Mesenchymal stem cell (in vitro differentiated cells and primary cell): ENCODE results near the gene CACNA1S.

Experiments used
- DNase-seq: peaks from one replicate; pipeline ENCODE4 v3.0.0-alpha.2; 2013
- H2AFZ ChIP-seq: one replicate; pipeline ENCODE4 v1.6.1; 2013; ENCODE audit warnings: low read depth, mild to moderate bottlenecking, control low read depth, inconsistent platforms, low read length, moderate library complexity
- H2AK5ac ChIP-seq: 2 replicates; pipeline ENCODE4 v1.6.1; 2013; ENCODE audit warnings: low read length, moderate library complexity, mild to moderate bottlenecking, inconsistent platforms; ENCODE audit not compliant: severe bottlenecking
- H2BK120ac ChIP-seq: one replicate; pipeline ENCODE4 v1.6.1; 2013; ENCODE audit warnings: low read depth, mild to moderate bottlenecking, inconsistent platforms, low read length, moderate library complexity
- H2BK12ac ChIP-seq, 2 experiments: one replicate each; pipeline ENCODE4 v1.6.1; 2013; ENCODE audit warnings: inconsistent platforms in 2 of 2, low read length in 2 of 2, mild to moderate bottlenecking in 2 of 2, moderate library complexity in 2 of 2, control low read depth in 1 of 2
- H2BK15ac ChIP-seq: one replicate; pipeline ENCODE4 v1.6.1; 2013; ENCODE audit warnings: mild to moderate bottlenecking, low read depth, inconsistent platforms; ENCODE audit not compliant: poor library complexity, severe bottlenecking
- H2BK5ac ChIP-seq: 2 replicates; pipeline ENCODE4 v1.6.1; 2013; ENCODE audit warnings: low read depth, mild to moderate bottlenecking, low read length, control low read depth, inconsistent platforms; ENCODE audit not compliant: poor library complexity, severe bottlenecking
- H3K14ac ChIP-seq, 2 experiments: one replicate each; pipeline ENCODE4 v1.6.1; 2013; ENCODE audit warnings: inconsistent platforms in 2 of 2, low read length in 2 of 2, control low read depth in 1 of 2, mild to moderate bottlenecking in 1 of 2, moderate library complexity in 1 of 2
- H3K18ac ChIP-seq, 2 experiments: one replicate each; pipeline ENCODE4 v1.6.1; 2013; ENCODE audit warnings: inconsistent platforms in 2 of 2, low read length in 2 of 2, control low read depth in 1 of 2, low read depth in 1 of 2, mild to moderate bottlenecking in 1 of 2
- H3K23ac ChIP-seq, 2 experiments: one replicate each; pipeline ENCODE4 v1.6.1; 2013; ENCODE audit warnings: inconsistent platforms in 2 of 2, low read length in 2 of 2, mild to moderate bottlenecking in 2 of 2, moderate library complexity in 2 of 2, control low read depth in 1 of 2
- H3K27ac ChIP-seq: 2 replicates; pipeline ENCODE4 v1.5.1; 2013; ENCODE audit warnings: mild to moderate bottlenecking, moderate library complexity, low read length, control low read depth, inconsistent platforms; ENCODE audit not compliant: poor library complexity, severe bottlenecking
- H3K27me3 ChIP-seq, 2 experiments: 2 replicates each; pipeline versions ENCODE4 v1.6.1 to v1.7.0; 2013; ENCODE audit warnings: low read length in 2 of 2, mild to moderate bottlenecking in 2 of 2, moderate library complexity in 2 of 2, control low read depth in 1 of 2, inconsistent platforms in 1 of 2; ENCODE audit not compliant: control insufficient read depth in 1 of 2, insufficient read depth in 1 of 2
- H3K36me3 ChIP-seq, 2 experiments: 2 replicates each; pipeline versions ENCODE4 v1.6.1 to v1.7.0; 2013; ENCODE audit warnings: low read length in 2 of 2, control low read depth in 1 of 2, inconsistent platforms in 1 of 2, low read depth in 1 of 2, mild to moderate bottlenecking in 1 of 2; ENCODE audit not compliant: insufficient read depth in 2 of 2, control insufficient read depth in 1 of 2
- H3K4ac ChIP-seq, 2 experiments: one replicate each; pipeline ENCODE4 v1.6.1; 2013; ENCODE audit warnings: inconsistent platforms in 2 of 2, low read length in 2 of 2, mild to moderate bottlenecking in 2 of 2, moderate library complexity in 2 of 2, control low read depth in 1 of 2, low read depth in 1 of 2
- H3K4me1 ChIP-seq: 2 replicates; pipeline ENCODE4 v1.6.1; 2013; ENCODE audit warnings: low read depth, low read length, control low read depth; ENCODE audit not compliant: control insufficient read depth, insufficient read depth
- H3K4me2 ChIP-seq: 2 replicates; pipeline ENCODE4 v1.6.1; 2013; ENCODE audit warnings: low read length, mild to moderate bottlenecking, inconsistent platforms; ENCODE audit not compliant: poor library complexity, severe bottlenecking
- H3K4me3 ChIP-seq, 2 experiments: 2 replicates each; pipeline versions ENCODE4 v1.5.1 to v1.7.0; 2013; ENCODE audit warnings: low read length in 2 of 2, mild to moderate bottlenecking in 2 of 2, control low read depth in 1 of 2, low read depth in 1 of 2; ENCODE audit not compliant: insufficient read depth in 1 of 2
- H3K79me1 ChIP-seq: replicated peaks from 2 replicates; pipeline ENCODE4 v1.6.1; 2013; ENCODE audit warnings: mild to moderate bottlenecking, control low read depth, low read length, inconsistent platforms; ENCODE audit not compliant: poor library complexity, severe bottlenecking
- H3K9ac ChIP-seq: 2 replicates; pipeline ENCODE4 v1.7.0; 2013; ENCODE audit warnings: mild to moderate bottlenecking, low read length, moderate library complexity
- H3K9me3 ChIP-seq: 2 replicates; pipeline ENCODE4 v1.7.0; 2013; ENCODE audit warnings: mild to moderate bottlenecking, low read length; ENCODE audit not compliant: control insufficient read depth
- H4K8ac ChIP-seq: one replicate; pipeline ENCODE4 v1.6.1; 2013; ENCODE audit warnings: inconsistent platforms, mild to moderate bottlenecking, low read length, moderate library complexity
- H4K91ac ChIP-seq: one replicate; pipeline ENCODE4 v1.6.1; 2013; ENCODE audit warnings: mild to moderate bottlenecking, low read length, inconsistent platforms
- WGBS: methylation state at CpG from one replicate; pipeline ENCODE4 v1.1.7; 2013; ENCODE audit warnings: mixed read lengths; 5-methylcytosine and 5-hydroxymethylcytosine counted together

Gene CACNA1S

GRCh38 chr1:201142011-201142848 lies 30.0 kb upstream of the CACNA1S start:
- H2BK120ac ChIP-seq: no peak overlapping the region
- no peaks in the 10 kb centered on the region for H3K27me3 ChIP-seq
- no peak for DNase-seq
- no peak overlapping the region for H2BK5ac ChIP-seq
- no peak overlapping the region for H2BK12ac ChIP-seq
- 94% methylated on average over 16 of the region's 16 CpGs for WGBS
- no peak overlapping the region for H2BK15ac ChIP-seq
- peaks cover 10% of the 10 kb centered on the region for H3K79me1 ChIP-seq
- H3K4me1 ChIP-seq: peaks cover 8% of the 10 kb centered on the region
- H3K27ac ChIP-seq: no peak overlapping the region
- H3K4ac ChIP-seq: no peak overlapping the region
- no peak overlapping the region for H4K91ac ChIP-seq
- H3K4me2 ChIP-seq: no peak overlapping the region
- H3K4me3 ChIP-seq: no peak overlapping the region
- H3K9ac ChIP-seq: peak overlapping the region; percentile 47
- H3K9me3 ChIP-seq: no peaks in the 10 kb centered on the region
- no peak overlapping the region for H2AFZ ChIP-seq
- H3K18ac ChIP-seq: no peak overlapping the region
- H3K23ac ChIP-seq: no peak overlapping the region
- H3K36me3 ChIP-seq: peaks cover 82 to 85% of the 10 kb centered on the region in 2 experiments
- no peak overlapping the region for H3K14ac ChIP-seq
- no peak overlapping the region for H4K8ac ChIP-seq
- H2AK5ac ChIP-seq: no peak overlapping the region

GRCh38 chr1:201141418-201141817 lies 29.2 kb upstream of the CACNA1S start:
- Histone ChIP-seq H3K9ac (no peak overlapping the region), H3K4me2 (no peak overlapping the region), H3K4ac (no peak overlapping the region), H2AFZ (no peak overlapping the region), H3K27ac (no peak overlapping the region), H3K9me3 (no peaks in the 10 kb centered on the region), H3K27me3 (no peaks in the 10 kb centered on the region), H3K23ac (no peak overlapping the region), H2BK120ac (no peak overlapping the region), H4K91ac (no peak overlapping the region), H2BK15ac (no peak overlapping the region), H3K14ac (no peak overlapping the region), H3K4me3 (no peak overlapping the region), H3K36me3 (peaks cover 77 to 85% of the 10 kb centered on the region in 2 experiments), H3K18ac (no peak overlapping the region), H3K4me1 (peaks cover 14% of the 10 kb centered on the region), H2BK5ac (no peak overlapping the region), H2BK12ac (no peak overlapping the region), H3K79me1 (peaks cover 12% of the 10 kb centered on the region), H4K8ac (no peak overlapping the region), H2AK5ac (no peak overlapping the region)
- 93% methylated on average over 5 of the region's 5 CpGs for WGBS
- no peak for DNase-seq

GRCh38 chr1:201140941-201141260 lies 28.7 kb upstream of the CACNA1S start:
- no peak overlapping the region for H2AFZ ChIP-seq
- no peak for DNase-seq
- no peak overlapping the region for H2BK120ac ChIP-seq
- no peak overlapping the region for H2BK15ac ChIP-seq
- peaks cover 14% of the 10 kb centered on the region for H3K4me1 ChIP-seq
- no peak overlapping the region for H3K4me2 ChIP-seq
- no peak overlapping the region for H3K18ac ChIP-seq
- no peaks in the 10 kb centered on the region for H3K27me3 ChIP-seq
- peaks cover 74 to 85% of the 10 kb centered on the region in 2 experiments for H3K36me3 ChIP-seq
- no peak overlapping the region for H3K14ac ChIP-seq
- H4K91ac ChIP-seq: no peak overlapping the region
- H2BK12ac ChIP-seq: no peak overlapping the region
- no peaks in the 10 kb centered on the region for H3K9me3 ChIP-seq
- 89% methylated on average over 8 of the region's 8 CpGs for WGBS
- H3K79me1 ChIP-seq: peaks cover 10% of the 10 kb centered on the region
- H3K9ac ChIP-seq: no peak overlapping the region
- no peak overlapping the region for H2BK5ac ChIP-seq
- H4K8ac ChIP-seq: no peak overlapping the region
- H2AK5ac ChIP-seq: no peak overlapping the region
- H3K4ac ChIP-seq: no peak overlapping the region
- no peak overlapping the region for H3K4me3 ChIP-seq
- H3K27ac ChIP-seq: no peak overlapping the region
- no peak overlapping the region for H3K23ac ChIP-seq

- Histone ChIP-seq H2BK15ac (no peak overlapping the region), H2AK5ac (no peak overlapping the region), H2AFZ (no peak overlapping the region), H3K27ac (no peak overlapping the region), H3K27me3 (no peaks in the 10 kb centered on the region), H3K23ac (no peak overlapping the region), H4K91ac (no peak overlapping the region), H4K8ac (no peak overlapping the region), H3K79me1 (peaks cover 10% of the 10 kb centered on the region), H2BK120ac (no peak overlapping the region), H2BK12ac (no peak overlapping the region), H3K4ac (no peak overlapping the region), H3K9me3 (no peaks in the 10 kb centered on the region), H3K9ac (no peak overlapping the region), H3K4me1 (peaks cover 14% of the 10 kb centered on the region), H3K18ac (no peak overlapping the region), H3K4me2 (no peak overlapping the region), H3K36me3 (peaks cover 74 to 85% of the 10 kb centered on the region in 2 experiments), H2BK5ac (no peak overlapping the region), H3K4me3 (no peak overlapping the region), H3K14ac (no peak overlapping the region)
- WGBS: 83% methylated on average over 10 of the region's 10 CpGs
- DNase-seq: no peak
Measured at GRCh38 chr1:201140235-201140940, 28.2 kb upstream of the CACNA1S start.
